ENCODE measurements around the gene ASIC4. TPM values are rescaled to one million over a fixed set of nuclear protein-coding genes. Genes with fewer than 3 reads are reported as not detected.

ASIC4 gene
- total and polyA plus RNA-seq, 2 of the 13 experiments (the other 11 are each of a cell fraction or from before 2014, with no cell fraction given) = 0.03 TPM; not detected in 1

GRCh38 chr2:219537657-219538488 is 23.6 kb downstream of the ASIC4 start (continued):
- TF ChIP-seq ZMYM4 (CRISPR knock-in tag; IDR thresholded peaks at IDR 0.05) (no peak), ZNF563 (CRISPR knock-in tag; IDR thresholded peaks at IDR 0.05) (no peak), ZNF362 (CRISPR knock-in tag; IDR thresholded peaks at IDR 0.05; ENCODE audit: borderline replicate concordance) (no peak), ZNF678 (CRISPR knock-in tag; IDR thresholded peaks at IDR 0.05) (0 out of 2 replicates have a peak, but pooled peaks have one; percentile 18), GPN1 (CRISPR knock-in tag; IDR thresholded peaks at IDR 0.05; ENCODE audit: borderline replicate concordance) (no peak), ZNF770 (CRISPR knock-in tag; IDR thresholded peaks at IDR 0.05) (no peak), RNF2 (conservative IDR thresholded peaks at IDR 0.05; ENCODE audit: low read depth) (no peak), MTA3 (CRISPR knock-in tag; IDR thresholded peaks at IDR 0.05) (no peak), HOXD1 (CRISPR knock-in tag; IDR thresholded peaks at IDR 0.05) (no peak), HMG20B (CRISPR knock-in tag; conservative IDR thresholded peaks at IDR 0.05) (no peak), ARNT2 (CRISPR knock-in tag; IDR thresholded peaks at IDR 0.05; ENCODE audit: low read depth) (no peak), KDM5A (IDR thresholded peaks at IDR 0.05; ENCODE audit: borderline replicate concordance, low read length) (no peak), ZNF3 (CRISPR knock-in tag; IDR thresholded peaks at IDR 0.05) (no peak), HOXA5 (CRISPR knock-in tag; IDR thresholded peaks at IDR 0.05) (no peak), ZSCAN9 (CRISPR knock-in tag; IDR thresholded peaks at IDR 0.05; ENCODE audit: borderline replicate concordance) (no peak), CBX2 (IDR thresholded peaks at IDR 0.05; ENCODE audit: low read depth, low read length) (no peak), CBX2 (CRISPR knock-in tag; IDR thresholded peaks at IDR 0.05; ENCODE audit: low read depth) (no peak), DMTF1 (CRISPR knock-in tag; IDR thresholded peaks at IDR 0.05) (no peak), HNRNPLL (IDR thresholded peaks at IDR 0.05; ENCODE audit: low read depth, low read length, poor library complexity, severe bottlenecking) (peak; percentile 17), ZBTB46 (CRISPR knock-in tag; IDR thresholded peaks at IDR 0.05; ENCODE audit: borderline replicate concordance) (no peak), ZNF441 (CRISPR knock-in tag; IDR thresholded peaks at IDR 0.05; ENCODE audit: borderline replicate concordance) (no peak)

All from HepG2 (cell line).